ENCODE measurements around the gene XPR1. TPM values are rescaled to one million over a fixed set of nuclear protein-coding genes. Genes with fewer than 3 reads are reported as not detected.

Gene XPR1
- total RNA-seq, 1 experiment from 2014 or later: 45.6 TPM

GRCh38 chr1:180888870-180889269 lies 257.0 kb downstream of the XPR1 start:
- Histone ChIP-seq H3K4me3 (ENCODE audit: insufficient read depth, low read depth, low read length) (no peak overlapping the region), H3K27me3 (ENCODE audit: control insufficient read depth, insufficient read depth, low read length) (no peaks in the 10 kb centered on the region), H3K36me3 (replicated peaks; ENCODE audit: control insufficient read depth, insufficient read depth, low read length) (peaks cover 1% of the 10 kb centered on the region; the same call in 1 of the 2 replicates)
- DNase-seq: no peak

DNA sequence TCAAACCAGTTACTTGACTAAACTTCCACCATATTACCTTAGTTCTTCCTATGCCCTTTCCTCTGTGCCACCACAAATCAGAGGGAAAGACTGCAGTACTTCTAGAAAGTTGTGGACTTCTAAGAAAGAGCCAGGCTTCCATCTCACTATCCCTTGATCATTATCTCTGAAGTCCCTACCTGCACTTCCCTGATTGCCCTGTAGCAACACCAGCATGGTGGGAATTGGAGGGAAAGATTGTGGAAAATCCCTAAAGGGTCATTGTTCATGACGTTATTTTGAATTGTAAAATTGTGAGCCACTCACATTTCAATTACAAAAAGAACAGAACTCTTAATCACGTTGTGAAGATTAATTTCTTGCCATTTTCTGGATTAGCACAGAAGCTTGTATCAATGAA lies 257.5 kb downstream of the XPR1 start:
- Histone ChIP-seq H3K27me3 (ENCODE audit: control insufficient read depth, insufficient read depth, low read length) (no peaks in the 10 kb centered on the region), H3K36me3 (replicated peaks; ENCODE audit: control insufficient read depth, insufficient read depth, low read length) (peaks cover 1% of the 10 kb centered on the region; the same call in 1 of the 2 replicates), H3K4me3 (ENCODE audit: insufficient read depth, low read depth, low read length) (no peak overlapping the region)
- DNase-seq: peak; percentile 52

- no peaks in the 10 kb centered on the region for H3K36me3 ChIP-seq (replicated peaks; ENCODE audit: control insufficient read depth, insufficient read depth, low read length)
- DNase-seq: no peak
- H3K27me3 ChIP-seq (ENCODE audit: control insufficient read depth, insufficient read depth, low read length): no peaks in the 10 kb centered on the region
- no peak overlapping the region for H3K4me3 ChIP-seq (ENCODE audit: insufficient read depth, low read depth, low read length)
These were observed 260.4 kb downstream of the XPR1 start for GRCh38 chr1:180892272-180892671.

DNA sequence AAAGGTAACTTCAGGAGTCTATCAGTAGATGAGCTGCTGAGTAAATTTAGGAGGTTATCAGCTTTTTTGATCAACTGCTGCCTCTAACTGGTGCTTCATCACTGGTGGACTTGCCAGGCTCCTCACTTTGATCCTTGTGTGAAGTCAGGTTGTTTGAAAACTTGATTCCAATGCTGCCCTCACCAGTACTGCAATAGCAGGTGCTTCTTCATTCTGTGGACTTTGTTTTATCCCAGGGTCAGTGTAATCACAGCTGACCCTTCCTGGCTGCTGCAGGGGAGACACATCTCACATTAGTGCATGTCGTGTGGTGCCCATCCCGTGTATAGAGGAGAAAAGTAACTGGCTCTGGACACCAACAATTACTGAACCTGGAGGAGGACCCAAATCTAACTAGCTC lies 260.9 kb downstream of the XPR1 start:
- no peak for DNase-seq
- Histone ChIP-seq H3K27me3 (ENCODE audit: control insufficient read depth, insufficient read depth, low read length) (no peaks in the 10 kb centered on the region), H3K4me3 (ENCODE audit: insufficient read depth, low read depth, low read length) (no peak overlapping the region), H3K36me3 (replicated peaks; ENCODE audit: control insufficient read depth, insufficient read depth, low read length) (no peaks in the 10 kb centered on the region)

DNA sequence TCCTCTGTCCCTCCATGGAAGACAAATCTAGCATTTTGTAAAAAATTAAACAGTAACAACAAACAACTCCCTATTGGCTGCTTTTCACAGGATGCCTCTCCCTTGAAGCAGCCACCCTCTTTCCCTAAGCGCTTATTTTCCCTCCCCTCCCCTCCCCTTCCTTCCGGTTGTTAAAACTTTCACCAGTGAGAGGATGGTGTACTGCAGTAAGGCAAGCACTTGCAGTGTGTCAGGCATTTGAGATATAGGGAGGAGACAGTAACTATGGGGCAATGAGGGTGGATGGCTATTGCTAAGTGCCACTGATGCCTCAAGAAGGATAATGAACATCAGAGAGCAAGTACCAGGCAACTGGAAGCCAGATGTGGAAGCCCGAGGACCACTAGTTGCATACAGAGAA lies 261.8 kb downstream of the XPR1 start:
- Histone ChIP-seq H3K4me3 (ENCODE audit: insufficient read depth, low read depth, low read length) (no peak overlapping the region), H3K36me3 (replicated peaks; ENCODE audit: control insufficient read depth, insufficient read depth, low read length) (no peaks in the 10 kb centered on the region), H3K27me3 (ENCODE audit: control insufficient read depth, insufficient read depth, low read length) (no peaks in the 10 kb centered on the region)
- no peak for DNase-seq

DNA sequence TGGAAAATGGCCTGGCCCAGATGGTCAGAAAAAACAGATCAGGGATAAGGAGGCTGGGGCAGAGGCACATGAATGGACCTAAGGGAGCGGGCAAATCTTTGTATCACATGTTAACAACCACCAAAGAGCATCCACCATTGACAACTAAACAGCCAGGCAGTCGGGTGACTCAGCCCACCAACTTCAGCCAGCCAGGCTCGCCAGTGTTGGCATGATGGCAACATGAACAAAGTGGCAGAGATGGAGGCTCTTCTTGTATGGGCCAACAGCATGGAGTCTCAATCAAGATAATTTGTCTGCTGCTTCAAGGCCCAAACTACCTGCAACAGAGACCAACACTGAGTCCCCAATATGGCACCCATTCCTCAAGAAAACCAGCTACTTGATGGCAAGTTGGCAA lies 264.3 kb downstream of the XPR1 start:
- Histone ChIP-seq H3K27me3 (ENCODE audit: control insufficient read depth, insufficient read depth, low read length) (no peaks in the 10 kb centered on the region), H3K4me3 (ENCODE audit: insufficient read depth, low read depth, low read length) (no peak overlapping the region), H3K36me3 (replicated peaks; ENCODE audit: control insufficient read depth, insufficient read depth, low read length) (no peaks in the 10 kb centered on the region)
- no peak for DNase-seq

DNA sequence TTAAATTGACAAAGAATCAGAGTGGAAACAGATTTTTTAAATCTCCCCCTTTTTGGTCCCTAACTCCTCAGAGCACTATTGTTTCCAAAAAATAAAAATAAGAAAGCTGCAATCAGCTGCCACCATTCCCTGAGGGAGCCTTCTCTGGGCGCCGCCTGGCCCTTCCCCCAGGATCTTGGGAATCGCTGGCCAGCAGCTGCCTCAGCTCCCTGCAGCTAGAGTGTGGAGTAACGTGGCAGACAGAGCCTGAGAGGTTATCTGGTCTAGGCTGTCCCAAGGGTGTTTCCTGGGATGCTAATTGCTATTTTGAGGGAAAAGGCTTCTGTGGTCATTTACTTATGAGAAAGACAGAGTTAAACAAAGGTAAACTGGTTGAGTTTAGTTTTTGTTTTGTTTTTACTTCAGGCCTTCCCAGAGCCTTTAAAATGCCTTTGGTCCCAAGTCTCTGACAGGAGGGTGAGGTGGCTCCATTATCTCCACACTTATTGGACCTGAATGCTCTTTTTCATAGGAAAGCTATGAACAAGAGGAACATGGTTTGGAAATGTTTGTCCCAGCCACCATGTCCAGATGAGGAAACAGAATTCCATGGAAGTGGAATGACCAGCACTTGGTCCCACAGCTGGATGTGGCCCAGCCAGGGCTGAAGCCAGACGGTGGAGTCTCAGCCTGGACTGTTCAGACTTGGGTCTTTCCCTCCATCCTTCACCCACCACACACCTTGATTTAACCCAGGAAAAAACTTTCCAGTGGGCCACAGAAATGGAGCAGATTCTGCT lies 266.8 kb downstream of the XPR1 start:
- no peak overlapping the region for H3K4me3 ChIP-seq (ENCODE audit: insufficient read depth, low read depth, low read length)
- H3K27me3 ChIP-seq (ENCODE audit: control insufficient read depth, insufficient read depth, low read length): no peaks in the 10 kb centered on the region
- no peaks in the 10 kb centered on the region for H3K36me3 ChIP-seq (replicated peaks; ENCODE audit: control insufficient read depth, insufficient read depth, low read length)
- DNase-seq: peak; percentile 74

DNA sequence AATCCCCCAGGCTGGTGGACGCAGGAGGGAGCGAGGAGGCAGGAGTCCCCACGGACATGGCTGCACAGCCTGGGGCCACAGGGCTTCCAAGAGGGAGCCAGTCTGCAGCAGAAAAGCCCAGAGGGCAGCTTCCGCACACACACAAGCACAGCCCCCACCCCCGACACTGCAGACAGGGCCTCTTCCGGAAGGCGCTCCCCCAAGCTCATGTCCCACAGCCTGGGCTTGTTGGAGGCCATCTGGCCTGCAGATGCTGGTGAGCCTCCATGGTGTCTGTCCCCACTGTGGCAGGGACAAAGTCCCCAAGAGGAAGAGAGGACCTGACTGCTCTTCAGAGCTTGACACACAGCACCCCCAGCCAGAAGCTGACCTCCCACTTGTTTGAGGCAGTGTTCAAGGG lies 267.4 kb downstream of the XPR1 start:
- peak; percentile 25 for DNase-seq
- H3K36me3 ChIP-seq (replicated peaks; ENCODE audit: control insufficient read depth, insufficient read depth, low read length): no peaks in the 10 kb centered on the region
- H3K27me3 ChIP-seq (ENCODE audit: control insufficient read depth, insufficient read depth, low read length): no peaks in the 10 kb centered on the region
- H3K4me3 ChIP-seq (ENCODE audit: insufficient read depth, low read depth, low read length): no peak overlapping the region

DNA sequence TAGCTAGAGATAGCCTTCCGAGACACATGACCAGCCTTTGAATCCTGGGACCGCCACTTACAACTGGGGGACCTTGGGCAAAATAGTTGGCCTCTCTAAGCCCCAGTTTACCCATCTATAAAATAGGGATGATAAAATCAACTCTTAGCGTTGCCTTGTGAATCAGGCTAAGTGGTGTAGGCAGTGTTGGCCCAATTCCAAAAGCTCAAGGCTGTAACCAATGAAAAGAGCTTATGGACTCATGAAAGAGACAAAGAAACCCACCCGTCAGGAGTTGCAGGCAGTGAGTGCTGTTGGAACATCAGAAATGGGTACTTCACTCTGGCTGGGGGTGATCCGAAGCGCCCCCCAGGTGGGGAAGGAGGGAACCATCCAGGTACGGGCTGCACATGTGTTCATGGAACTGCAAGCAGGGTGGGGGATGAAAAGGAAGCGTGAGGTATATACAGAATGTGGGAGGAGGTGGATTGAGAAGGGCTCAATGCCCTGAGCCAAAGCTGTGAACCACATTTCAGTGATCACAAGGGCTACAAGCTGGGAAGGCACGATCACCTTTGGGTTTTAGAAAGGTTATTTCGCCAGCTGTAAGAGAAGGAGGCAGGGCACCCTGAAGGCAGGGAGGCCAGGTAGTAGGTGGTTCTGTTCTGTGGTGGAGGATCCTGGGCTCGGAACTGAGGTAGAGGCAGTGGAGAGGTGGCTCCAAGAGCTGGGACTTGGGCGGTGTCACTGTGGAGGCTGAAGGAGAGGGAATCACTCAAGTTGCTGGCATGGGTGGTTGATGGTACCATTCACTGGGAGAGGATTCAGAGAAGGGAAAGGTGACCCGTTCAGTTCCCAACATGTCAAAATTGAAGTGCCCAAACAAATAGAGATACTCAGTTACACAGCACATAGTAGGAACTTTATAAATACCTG lies 269.5 kb downstream of the XPR1 start:
- DNase-seq: no peak
- Histone ChIP-seq H3K36me3 (replicated peaks; ENCODE audit: control insufficient read depth, insufficient read depth, low read length) (no peaks in the 10 kb centered on the region), H3K4me3 (ENCODE audit: insufficient read depth, low read depth, low read length) (no peak overlapping the region), H3K27me3 (ENCODE audit: control insufficient read depth, insufficient read depth, low read length) (no peaks in the 10 kb centered on the region)

- Histone ChIP-seq H3K36me3 (replicated peaks; ENCODE audit: control insufficient read depth, insufficient read depth, low read length) (no peaks in the 10 kb centered on the region), H3K4me3 (ENCODE audit: insufficient read depth, low read depth, low read length) (no peak overlapping the region), H3K27me3 (ENCODE audit: control insufficient read depth, insufficient read depth, low read length) (no peaks in the 10 kb centered on the region)
- DNase-seq: no peak
These were observed 270.7 kb downstream of the XPR1 start for GRCh38 chr1:180902541-180902940.

GRCh38 chr1:180905927-180906326 lies 274.1 kb downstream of the XPR1 start:
- Histone ChIP-seq H3K27me3 (ENCODE audit: control insufficient read depth, insufficient read depth, low read length) (no peaks in the 10 kb centered on the region; the same call in 1 of the 2 replicates), H3K36me3 (replicated peaks; ENCODE audit: control insufficient read depth, insufficient read depth, low read length) (no peaks in the 10 kb centered on the region), H3K4me3 (ENCODE audit: insufficient read depth, low read depth, low read length) (no peak overlapping the region)
- DNase-seq: no peak

DNA sequence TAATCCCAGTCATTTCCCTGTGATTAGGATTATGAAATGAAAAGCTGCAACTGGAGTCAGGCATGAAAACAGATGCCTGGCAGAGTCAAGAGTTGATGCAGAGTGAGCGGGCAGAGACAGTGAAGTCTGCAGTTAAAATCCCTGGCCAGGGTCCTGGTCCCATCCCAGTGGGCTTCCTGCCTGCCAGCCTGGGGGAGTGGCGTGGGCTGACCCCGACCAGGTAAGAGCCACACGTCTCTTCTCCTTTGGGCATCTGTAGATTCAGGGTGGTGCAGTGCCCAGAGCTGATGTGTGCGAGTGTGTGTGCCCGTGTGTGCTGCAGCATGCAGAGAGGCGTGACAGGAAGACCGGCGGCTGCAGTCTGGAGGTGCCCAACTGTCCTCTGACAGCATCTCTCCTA lies 274.7 kb downstream of the XPR1 start:
- DNase-seq: peak; percentile 40
- Histone ChIP-seq H3K36me3 (replicated peaks; ENCODE audit: control insufficient read depth, insufficient read depth, low read length) (no peaks in the 10 kb centered on the region), H3K27me3 (ENCODE audit: control insufficient read depth, insufficient read depth, low read length) (peaks cover 2% of the 10 kb centered on the region), H3K4me3 (ENCODE audit: insufficient read depth, low read depth, low read length) (no peak overlapping the region)

DNA sequence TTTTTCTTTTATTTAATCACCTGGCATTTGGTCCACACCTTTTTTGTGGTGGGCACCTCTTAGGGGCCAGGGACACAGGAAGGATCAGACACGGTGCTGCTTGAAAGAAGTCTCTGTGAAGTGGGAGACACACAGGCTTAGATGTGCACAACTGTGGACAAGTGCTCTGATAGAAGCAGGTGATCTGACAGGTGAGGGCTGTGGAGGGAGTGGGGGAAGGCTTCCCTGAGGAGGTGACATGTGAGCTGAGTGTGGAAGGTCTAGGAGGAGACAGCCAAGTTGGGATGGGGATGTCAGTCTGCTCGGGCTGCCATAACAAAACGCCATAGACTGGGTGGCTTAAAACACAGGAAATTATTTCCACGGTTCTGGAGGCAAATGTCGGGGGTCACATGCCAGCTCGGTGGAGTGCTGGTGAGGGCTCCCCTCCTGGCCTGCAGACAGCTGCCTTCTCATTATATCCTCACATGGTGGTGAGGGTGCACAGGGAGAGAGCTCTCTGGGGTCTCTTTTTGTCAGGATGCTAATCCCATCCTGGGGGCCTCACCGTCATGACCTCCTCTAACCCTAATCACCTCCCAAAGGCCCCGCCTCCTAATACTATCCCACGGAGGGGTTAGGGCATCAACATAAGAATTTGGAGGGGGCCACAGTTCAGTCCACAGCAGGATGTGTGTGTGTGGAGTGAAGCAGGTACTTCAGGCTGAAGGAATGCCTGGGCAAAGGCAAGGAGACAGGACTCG lies 275.7 kb downstream of the XPR1 start:
- H3K4me3 ChIP-seq (ENCODE audit: insufficient read depth, low read depth, low read length): no peak overlapping the region
- peaks cover 11% of the 10 kb centered on the region for H3K27me3 ChIP-seq (ENCODE audit: control insufficient read depth, insufficient read depth, low read length)
- DNase-seq: peak; percentile 29
- no peaks in the 10 kb centered on the region for H3K36me3 ChIP-seq (replicated peaks; ENCODE audit: control insufficient read depth, insufficient read depth, low read length)

- Histone ChIP-seq H3K27me3 (ENCODE audit: control insufficient read depth, insufficient read depth, low read length) (peaks cover 17% of the 10 kb centered on the region), H3K4me3 (ENCODE audit: insufficient read depth, low read depth, low read length) (no peak overlapping the region), H3K36me3 (replicated peaks; ENCODE audit: control insufficient read depth, insufficient read depth, low read length) (no peaks in the 10 kb centered on the region)
- peak; percentile 34 for DNase-seq
These were observed 276.4 kb downstream of the XPR1 start for GRCh38 chr1:180908074-180908765.
